OCI-LY3 (cell line): Measurements from ENCODE around the gene HOXD3.

ENCODE experiments used
- CTCF ChIP-seq: fragments of 200-600, 300-600 bp; sonication (generic); IDR thresholded peaks from 2 replicates; pipeline ENCODE4 v1.5.1; 2014; ENCODE audit warnings: antibody characterized with exemption, low read length, low read depth
- EZH2phosphoT487 ChIP-seq: fragments of 200-600 bp; shearing (Covaris generic); IDR thresholded peaks from 2 replicates; pipeline ENCODE4 v1.6.1; 2018; ENCODE audit warnings: antibody characterized with exemption, mixed run types, low read depth

- no peak for TF ChIP-seq CTCF
- no peak for TF ChIP-seq EZH2phosphoT487
Observed at GRCh38 chr2:176163672-176164056, 6.6 kb downstream of the HOXD3 start.
